ENCODE results near the gene MAGED2. TPM values are rescaled to one million over a fixed set of nuclear protein-coding genes. Genes with fewer than 3 reads are reported as not detected.
A peak's percentile ranks its signal among the peaks of the same experiment; 100 is the strongest.

MAGED2 gene
- total RNA-seq, 4 donors from 2014 or later = 132 to 197 (median 169) TPM

- DNase-seq (ENCODE audit: extremely low spot score) = no peak
- no peak overlapping the region for H3K27ac ChIP-seq (replicated peaks in 1 of 4)
- no peaks in the 10 kb centered on the region for H3K4me1 ChIP-seq
- H3K4me3 ChIP-seq = no peak overlapping the region
- no peaks in the 10 kb centered on the region for H3K9me3 ChIP-seq
- H3K27me3 ChIP-seq = peaks cover 0 to 4% (median 0%) of the 10 kb centered on the region in 4 donors
- no peak for TF ChIP-seq POLR2AphosphoS5 (IDR thresholded peaks at IDR 0.05)
- no peak for TF ChIP-seq POLR2A (IDR thresholded peaks at IDR 0.05; ENCODE audit: low read depth)
- no peak for TF ChIP-seq EP300 (IDR thresholded peaks at IDR 0.05)
- no peak for TF ChIP-seq CTCF (IDR thresholded peaks at IDR 0.05)
- no peaks in the 10 kb centered on the region for H3K36me3 ChIP-seq
- intact Hi-C loops (cut with DNase I) = no loop called here
- 8% methylated on average over 1 of the region's 1 CpG for WGBS
Measured at GRCh38 chrX:54794028-54794427, 13.5 kb upstream of the MAGED2 start.

GRCh38 chrX:54794795-54795194 lies 12.8 kb upstream of the MAGED2 start:
- DNase-seq (ENCODE audit: extremely low spot score) = no peak
- no peaks in the 10 kb centered on the region for H3K4me1 ChIP-seq
- 66% methylated on average over 4 of the region's 4 CpGs for WGBS
- no peak for TF ChIP-seq EP300 (IDR thresholded peaks at IDR 0.05)
- no peak for TF ChIP-seq POLR2A (IDR thresholded peaks at IDR 0.05; ENCODE audit: low read depth)
- no peak for TF ChIP-seq POLR2AphosphoS5 (IDR thresholded peaks at IDR 0.05)
- no peak for TF ChIP-seq CTCF (IDR thresholded peaks at IDR 0.05)
- H3K27ac ChIP-seq (replicated peaks in 1 of 4) = no peak overlapping the region
- H3K36me3 ChIP-seq = no peaks in the 10 kb centered on the region
- no peak overlapping the region for H3K4me3 ChIP-seq
- no peaks in the 10 kb centered on the region for H3K9me3 ChIP-seq
- peaks cover 0 to 4% (median 0%) of the 10 kb centered on the region in 4 donors for H3K27me3 ChIP-seq
- intact Hi-C loops (cut with DNase I) = no loop called here

DNA sequence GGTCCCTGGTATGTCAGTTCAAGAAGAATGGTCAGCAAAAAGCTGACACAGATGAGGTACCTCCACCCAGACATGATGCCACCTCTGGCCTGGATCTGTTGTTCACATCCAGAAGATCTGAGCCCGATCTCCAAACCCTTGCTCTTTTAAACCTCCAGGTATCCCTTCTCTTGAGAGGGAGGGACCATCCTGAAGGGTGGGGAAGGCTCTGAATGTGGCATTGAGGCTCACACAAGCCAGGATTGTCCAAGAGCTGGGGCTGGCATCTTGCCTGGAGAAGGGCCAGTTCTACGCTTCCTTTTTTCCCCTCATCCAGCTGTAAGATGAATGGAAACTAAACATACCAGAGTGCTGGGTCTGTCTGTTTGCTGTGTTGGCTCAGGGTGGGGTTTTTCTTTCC lies 9.4 kb upstream of the MAGED2 start, which contains the start of gene ITIH6:
TSS of gene ITIH6 (minus strand) at position 119 of the 400 bp plus-strand sequence. CDS start at position 74, 45 bp downstream.
- no peak for DNase-seq (ENCODE audit: extremely low spot score)
- intact Hi-C loops (cut with DNase I) = no loop called here
- Histone ChIP-seq H3K27ac (replicated peaks in 1 of 4) (no peak within 1 kb of the TSS), H3K27me3 (peaks cover 0 to 4% (median 0%) of the 10 kb centered on the region in 4 donors), H3K4me3 (no peak within 1 kb of the TSS), H3K4me1 (no peaks in the 10 kb centered on the region), H3K36me3 (no peaks in the 10 kb centered on the region), H3K9me3 (no peaks in the 10 kb centered on the region)
- TF ChIP-seq POLR2AphosphoS5 (IDR thresholded peaks at IDR 0.05) = no peak
- TF ChIP-seq POLR2A (IDR thresholded peaks at IDR 0.05; ENCODE audit: low read depth) = no peak
- no peak for TF ChIP-seq EP300 (IDR thresholded peaks at IDR 0.05)
- no peak for TF ChIP-seq CTCF (IDR thresholded peaks at IDR 0.05)
- 69% methylated on average over 2 of the region's 2 CpGs for WGBS

DNA sequence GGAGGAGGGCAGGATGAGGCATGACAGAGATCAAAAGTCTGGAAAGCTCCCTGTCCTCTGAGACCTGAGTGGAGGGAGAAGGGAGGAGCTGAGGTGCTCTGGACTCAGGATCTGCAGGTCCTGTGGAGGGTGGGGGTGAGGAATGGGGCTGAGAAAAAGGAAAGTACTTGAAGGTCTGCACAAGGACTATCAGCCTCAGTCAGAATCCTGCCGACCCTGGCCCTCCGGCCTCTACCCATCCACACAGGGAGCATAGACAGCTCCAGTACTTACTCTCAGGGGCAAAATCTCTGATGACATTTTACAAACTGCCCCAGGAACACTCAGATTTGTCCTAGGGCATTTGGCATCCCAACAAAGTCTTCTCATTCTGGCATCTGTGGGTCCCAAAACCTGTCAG lies 8.5 kb upstream of the MAGED2 start:
- Histone ChIP-seq H3K4me1 (no peaks in the 10 kb centered on the region), H3K27me3 (peaks cover 0 to 4% (median 0%) of the 10 kb centered on the region in 4 donors), H3K27ac (replicated peaks in 1 of 4) (no peak overlapping the region), H3K9me3 (no peaks in the 10 kb centered on the region), H3K36me3 (no peaks in the 10 kb centered on the region), H3K4me3 (no peak overlapping the region)
- WGBS = 86% methylated on average over 2 of the region's 2 CpGs
- intact Hi-C loops (cut with DNase I) = no loop called here
- DNase-seq (ENCODE audit: extremely low spot score) = no peak
- no peak for TF ChIP-seq EP300 (IDR thresholded peaks at IDR 0.05)
- no peak for TF ChIP-seq POLR2A (IDR thresholded peaks at IDR 0.05; ENCODE audit: low read depth)
- no peak for TF ChIP-seq CTCF (IDR thresholded peaks at IDR 0.05)
- no peak for TF ChIP-seq POLR2AphosphoS5 (IDR thresholded peaks at IDR 0.05)

DNA sequence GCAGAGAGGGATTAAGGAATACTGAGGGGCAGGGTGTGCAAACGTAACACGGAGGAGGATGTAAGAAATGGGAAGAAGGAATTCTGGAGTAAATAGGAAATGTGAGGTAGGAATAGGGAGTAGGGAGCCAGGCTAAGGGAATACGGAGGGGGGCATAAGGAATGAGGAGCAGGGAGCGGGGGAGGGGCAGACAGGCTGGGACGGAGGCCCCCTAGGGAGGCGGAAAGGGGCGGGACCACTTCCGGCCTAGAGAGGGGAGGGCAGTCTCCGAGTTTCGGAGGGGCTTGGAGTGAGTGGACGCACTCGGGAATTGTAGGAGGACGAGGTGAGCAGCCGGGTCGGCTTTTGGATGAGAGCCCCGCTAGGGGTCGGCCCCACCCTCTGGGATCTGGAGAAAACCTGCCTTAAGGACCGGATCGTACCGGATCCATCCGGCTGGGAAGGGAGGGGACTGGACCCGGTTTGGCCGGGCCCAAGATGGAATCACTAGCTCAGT lies 612 bp downstream of the MAGED2 start:
- DNase-seq (ENCODE audit: extremely low spot score) = no peak
- intact Hi-C loops (cut with DNase I) = loop anchor here (2.0 kb wide), 1 partner anchor 167 kb away; no protein-coding TSS in a partner anchor
- Histone ChIP-seq H3K4me1 (peaks cover 10 to 21% (median 15%) of the 10 kb centered on the region in 4 donors), H3K27ac (replicated peaks in 1 of 4) (peak overlapping the region; percentile 85 to 91 (median 88)), H3K36me3 (peaks cover 4 to 36% (median 35%) of the 10 kb centered on the region in 4 donors), H3K9me3 (no peaks in the 10 kb centered on the region), H3K4me3 (peak overlapping the region; percentile 71 to 82 (median 75)), H3K27me3 (no peaks in the 10 kb centered on the region)
- 38% methylated on average over 23 of the region's 23 CpGs for WGBS
- no peak for TF ChIP-seq EP300 (IDR thresholded peaks at IDR 0.05)
- peak in 1 of 2 donors; percentile 20 for TF ChIP-seq POLR2AphosphoS5 (IDR thresholded peaks at IDR 0.05)
- no peak for TF ChIP-seq CTCF (IDR thresholded peaks at IDR 0.05)

All from esophagus muscularis mucosa (tissue), 4 donors.